Esophagus muscularis mucosa (tissue), 4 donors: ENCODE data around the gene TRIM14. TPM values are rescaled to one million over a fixed set of nuclear protein-coding genes. Genes with fewer than 3 reads are reported as not detected.

Source experiments
- DNase-seq: peaks from one replicate; pipeline ENCODE4 v3.0.0-alpha.2; 2017; ENCODE audit errors: extremely low spot score
- H3K27ac ChIP-seq, 4 donors: fragments of 200-600 bp; sonication (generic); replicated peaks in 1 of 4; 1 replicate in 3 of 4; 2 replicates in 1 of 4; pipeline ENCODE4 v1.5.1; 2016 to 2019; ENCODE audit warnings: mild to moderate bottlenecking in 1 of 4
- H3K27me3 ChIP-seq, 4 donors: fragments of 200-600 bp; sonication (generic); one replicate each; pipeline versions ENCODE4 v1.5.1 to v1.6.0; 2016 to 2019
- H3K36me3 ChIP-seq, 4 donors: fragments of 200-600 bp; sonication (generic); one replicate each; pipeline ENCODE4 v1.5.1; 2016 to 2019
- H3K4me1 ChIP-seq, 4 donors: fragments of 200-600 bp; sonication (generic); one replicate each; pipeline ENCODE4 v1.5.1; 2016 to 2019
- H3K4me3 ChIP-seq, 4 donors: fragments of 200-600 bp; sonication (generic); 1 replicate in 2 of 4; 2 replicates in 2 of 4; pipeline ENCODE4 v1.5.1; 2016 to 2019; ENCODE audit warnings: mild to moderate bottlenecking in 4 of 4, moderate library complexity in 1 of 4
- H3K9me3 ChIP-seq, 4 donors: fragments of 200-600 bp; sonication (generic); 1 replicate in 3 of 4; 2 replicates in 1 of 4; pipeline ENCODE4 v1.5.1; 2016 to 2019
- CTCF ChIP-seq, 3 experiments: fragments of 200-600 bp in 2 of 3; fragments of 450-650 bp in 1 of 3; sonication (generic) in 2 of 3; IDR thresholded peaks; one replicate each; pipeline ENCODE4 v1.5.1; 2017 to 2019; ENCODE audit warnings: antibody characterized with exemption in 3 of 3, mild to moderate bottlenecking in 2 of 3, moderate library complexity in 1 of 3
- EP300 ChIP-seq: sonication (generic); formaldehyde crosslinking; IDR thresholded peaks from one replicate; pipeline ENCODE4 v1.6.1; 2017; ENCODE audit warnings: antibody characterized with exemption
- POLR2A ChIP-seq: fragments of 450-650 bp; IDR thresholded peaks from one replicate; pipeline ENCODE4 v1.6.1; 2017; ENCODE audit warnings: antibody characterized with exemption, moderate library complexity, mild to moderate bottlenecking, low read depth
- POLR2AphosphoS5 ChIP-seq, 2 donors: sonication (generic); formaldehyde crosslinking; IDR thresholded peaks; one replicate each; pipeline ENCODE4 v1.6.1; 2017; ENCODE audit warnings: antibody characterized with exemption in 2 of 2
- WGBS: methylation state at CpG from one replicate; pipeline ENCODE4 v1.1.5; 2018; 5-methylcytosine and 5-hydroxymethylcytosine counted together
- intact Hi-C: fragments of 100-400 bp; cut with DNase I; formaldehyde crosslinking; loops from one replicate; pipeline ENCODE4 v1.15.1; 2023
- total RNA-seq, 4 donors: library from RNA; depleted of rRNA; stranded (reverse); fragments of >200 nt; gene quantifications; one replicate each; pipeline versions ENCODE4 v1.1.0 to v1.2.1, GENCODE V29; 2016

Gene TRIM14
- total RNA-seq, 4 donors from 2014 or later, result 6.1 to 14.9 (median 11.2) TPM

- Histone ChIP-seq H3K4me1 (peaks cover 0 to 7% (median 3%) of the 10 kb centered on the region in 4 donors), H3K27me3 (no peaks in the 10 kb centered on the region), H3K27ac (no peak overlapping the region), H3K36me3 (no peaks in the 10 kb centered on the region), H3K4me3 (no peak overlapping the region), H3K9me3 (no peaks in the 10 kb centered on the region)
- intact Hi-C loops, result loop anchor here (5.0 kb wide), 1 partner anchor 54 kb away; no protein-coding TSS in a partner anchor
- TF ChIP-seq POLR2A (no peak), EP300 (no peak), CTCF (IDR thresholded peaks at IDR 0.05) (no peak), POLR2AphosphoS5 (IDR thresholded peaks at IDR 0.05) (no peak)
- DNase-seq, result no peak
These were observed 87.9 kb downstream of the TRIM14 start for GRCh38 chr9:98031169-98031568.

- 88% methylated on average over 1 of the region's 1 CpG for WGBS
- no peak for TF ChIP-seq POLR2AphosphoS5 (IDR thresholded peaks at IDR 0.05)
- TF ChIP-seq POLR2A, result no peak
- TF ChIP-seq EP300, result no peak
- TF ChIP-seq CTCF (IDR thresholded peaks at IDR 0.05), result no peak
- H3K9me3 ChIP-seq, result no peaks in the 10 kb centered on the region
- no peaks in the 10 kb centered on the region for H3K27me3 ChIP-seq
- no peak for DNase-seq
- no peak overlapping the region for H3K27ac ChIP-seq
- intact Hi-C loops, result no loop called here
- peaks cover under 1 to 21% (median 6%) of the 10 kb centered on the region in 4 donors for H3K36me3 ChIP-seq
- H3K4me3 ChIP-seq, result no peak overlapping the region
- H3K4me1 ChIP-seq, result peaks cover 0 to 15% (median 0%) of the 10 kb centered on the region in 4 donors
These were observed 94.3 kb downstream of the TRIM14 start for GRCh38 chr9:98024702-98025101.

- Histone ChIP-seq H3K4me1 (peaks cover 0 to 17% (median 0%) of the 10 kb centered on the region in 4 donors), H3K9me3 (no peaks in the 10 kb centered on the region), H3K27ac (no peak overlapping the region), H3K27me3 (no peaks in the 10 kb centered on the region), H3K36me3 (peaks cover 11 to 43% (median 28%) of the 10 kb centered on the region in 4 donors), H3K4me3 (no peak overlapping the region)
- no peak for DNase-seq
- intact Hi-C loops, result no loop called here
- 77% methylated on average over 8 of the region's 8 CpGs for WGBS
- no peak for TF ChIP-seq POLR2AphosphoS5 (IDR thresholded peaks at IDR 0.05)
- TF ChIP-seq POLR2A, result no peak
- TF ChIP-seq EP300, result no peak
- TF ChIP-seq CTCF (IDR thresholded peaks at IDR 0.05), result no peak
These were observed 96.6 kb downstream of the TRIM14 start for GRCh38 chr9:98022447-98022846.

GRCh38 chr9:98021306-98022040 lies 97.5 kb downstream of the TRIM14 start:
- WGBS, result 80% methylated on average over 8 of the region's 8 CpGs
- Histone ChIP-seq H3K4me1 (peaks cover 0 to 17% (median 0%) of the 10 kb centered on the region in 4 donors), H3K9me3 (no peaks in the 10 kb centered on the region), H3K27me3 (no peaks in the 10 kb centered on the region), H3K4me3 (no peak overlapping the region), H3K27ac (no peak overlapping the region), H3K36me3 (peaks cover 12 to 53% (median 36%) of the 10 kb centered on the region in 4 donors)
- intact Hi-C loops, result no loop called here
- no peak for DNase-seq
- TF ChIP-seq CTCF (IDR thresholded peaks at IDR 0.05) (no peak), EP300 (no peak), POLR2AphosphoS5 (IDR thresholded peaks at IDR 0.05) (no peak), POLR2A (no peak)
